Fibroblast of mammary gland (primary cell): ENCODE results near the gene RASL11B.

Source experiments
- DNase-seq: peaks from one replicate; pipeline ENCODE4 v3.0.0-alpha.2; 2010; ENCODE audit warnings: low read depth
- H3K4me3 ChIP-seq: 2 replicates; pipeline ENCODE4 v1.5.1; 2011; ENCODE audit warnings: low read depth, mild to moderate bottlenecking, low read length, moderate library complexity; ENCODE audit not compliant: control insufficient read depth
- CTCF ChIP-seq: conservative IDR thresholded peaks from 2 replicates; pipeline ENCODE4 v1.5.1; 2011; ENCODE audit warnings: low read depth, low read length, inconsistent platforms; ENCODE audit not compliant: control insufficient read depth, insufficient read depth

RASL11B gene

GRCh38 chr4:52915191-52915590 lies 53.1 kb downstream of the RASL11B start:
- TF ChIP-seq CTCF: no peak
- H3K4me3 ChIP-seq: no peak overlapping the region
- DNase-seq: peak; percentile 64

- no peak for DNase-seq
- TF ChIP-seq CTCF: no peak
- H3K4me3 ChIP-seq: no peak overlapping the region
Measured at GRCh38 chr4:52915730-52916300, 53.7 kb downstream of the RASL11B start.
